Liver (tissue), 9 donors: Measurements from ENCODE around the gene TSC22D2. TPM values are rescaled to one million over a fixed set of nuclear protein-coding genes. Genes with fewer than 3 reads are reported as not detected.

Source experiments
- DNase-seq: peaks from one replicate; pipeline ENCODE4 v3.0.0-alpha.2; 2017; ENCODE audit warnings: low spot score
- H3K27ac ChIP-seq, 2 donors: one replicate each; pipeline ENCODE4 v1.7.0; 2013; ENCODE audit warnings: inconsistent platforms in 2 of 2, low read length in 2 of 2, control low read depth in 1 of 2, low read depth in 1 of 2, mild to moderate bottlenecking in 1 of 2
- H3K27me3 ChIP-seq, 4 donors: one replicate each; pipeline versions ENCODE4 v1.6.1 to v1.7.0; 2013; ENCODE audit warnings: low read length in 3 of 4, inconsistent platforms in 1 of 4, mild to moderate bottlenecking in 1 of 4, moderate library complexity in 1 of 4; ENCODE audit not compliant: control insufficient read depth in 4 of 4, insufficient read depth in 4 of 4
- H3K36me3 ChIP-seq, 4 donors: one replicate each; pipeline versions ENCODE4 v1.6.1 to v1.7.0; 2013; ENCODE audit warnings: low read length in 3 of 4, mild to moderate bottlenecking in 3 of 4, low read depth in 1 of 4, moderate library complexity in 1 of 4; ENCODE audit not compliant: control insufficient read depth in 4 of 4, insufficient read depth in 3 of 4
- H3K4me1 ChIP-seq, 4 donors: one replicate each; pipeline versions ENCODE4 v1.6.1 to v1.7.0; 2013; ENCODE audit warnings: low read length in 3 of 4, mild to moderate bottlenecking in 3 of 4, moderate library complexity in 1 of 4; ENCODE audit not compliant: control insufficient read depth in 4 of 4, insufficient read depth in 4 of 4
- H3K4me3 ChIP-seq, 3 donors: one replicate each; pipeline versions ENCODE4 v1.6.1 to v1.7.0; 2013; ENCODE audit warnings: low read length in 3 of 3, control low read depth in 1 of 3, low read depth in 1 of 3, mild to moderate bottlenecking in 1 of 3
- H3K9ac ChIP-seq, 2 donors: one replicate each; pipeline ENCODE4 v1.7.0; 2013; ENCODE audit warnings: low read length in 2 of 2, mild to moderate bottlenecking in 2 of 2, moderate library complexity in 2 of 2, control low read depth in 1 of 2, low read depth in 1 of 2
- H3K9me3 ChIP-seq, 4 donors: one replicate each; pipeline versions ENCODE4 v1.6.1 to v1.7.0; 2013; ENCODE audit warnings: low read length in 3 of 4; ENCODE audit not compliant: control insufficient read depth in 4 of 4
- EGR1 ChIP-seq, 2 donors: IDR thresholded peaks; 2 replicates each; pipeline ENCODE4 v1.6.1; 2016 to 2018; ENCODE audit warnings: antibody characterized with exemption in 2 of 2, low read depth in 2 of 2
- FOXA1 ChIP-seq: IDR thresholded peaks from 2 replicates; pipeline ENCODE4 v1.6.1; 2016; ENCODE audit warnings: antibody characterized with exemption
- GABPA ChIP-seq, 2 donors: IDR thresholded peaks in 1 of 2; conservative IDR thresholded peaks in 1 of 2; 2 replicates each; pipeline ENCODE4 v1.6.1; 2016; ENCODE audit warnings: antibody characterized with exemption in 2 of 2, mild to moderate bottlenecking in 1 of 2, moderate library complexity in 1 of 2
- HNF4A ChIP-seq, 2 donors: conservative IDR thresholded peaks; 2 replicates each; pipeline ENCODE4 v1.6.1; 2016; ENCODE audit warnings: antibody characterized with exemption in 2 of 2, mild to moderate bottlenecking in 2 of 2
- HNF4G ChIP-seq: IDR thresholded peaks from 2 replicates; pipeline ENCODE4 v1.6.1; 2016; ENCODE audit warnings: antibody characterized with exemption
- NR2F2 ChIP-seq: IDR thresholded peaks from 2 replicates; pipeline ENCODE4 v1.6.1; 2016; ENCODE audit warnings: antibody characterized with exemption
- RAD21 ChIP-seq, 2 donors: IDR thresholded peaks; 2 replicates each; pipeline ENCODE4 v1.6.1; 2016; ENCODE audit warnings: antibody characterized with exemption in 2 of 2, mild to moderate bottlenecking in 2 of 2
- SP1 ChIP-seq: IDR thresholded peaks from 2 replicates; pipeline ENCODE4 v1.6.1; 2018; ENCODE audit warnings: antibody characterized with exemption, mild to moderate bottlenecking
- TAF1 ChIP-seq: conservative IDR thresholded peaks from 2 replicates; pipeline ENCODE4 v1.6.1; 2016; ENCODE audit warnings: antibody characterized with exemption, mild to moderate bottlenecking
- YY1 ChIP-seq: IDR thresholded peaks from 2 replicates; pipeline ENCODE4 v1.6.1; 2016; ENCODE audit warnings: antibody characterized with exemption, mild to moderate bottlenecking
- WGBS: extraction: QIAGEN DNeasy Blood & Tissue Kit; methylation state at CpG from one replicate; pipeline ENCODE4 v1.1.7; 2013; 5-methylcytosine and 5-hydroxymethylcytosine counted together
- polyA plus RNA-seq, 2 donors: library from polyadenylated mRNA; stranded (reverse) in 1 of 2; unstranded in 1 of 2; fragments of 200-250 nt in 1 of 2; fragments of >200 nt in 1 of 2; fragmentation: Nextera tagmentation in 1 of 2; extraction: Ambion mirVana in 1 of 2; gene quantifications; one replicate each; pipeline versions ENCODE4 v1.2.1 to v1.2.3, GENCODE V29; 2013 to 2015
- total RNA-seq, 2 donors: library from RNA; depleted of rRNA; stranded (reverse); fragments of >200 nt; gene quantifications; one replicate each; pipeline ENCODE4 v1.2.3, GENCODE V29; 2014
- TF ChIP-seq, protein P1 (sequence below): IDR thresholded peaks from 2 replicates; pipeline ENCODE4 v1.6.1; 2016; ENCODE audit warnings: antibody characterized with exemption
- TF ChIP-seq, protein P2 (sequence below): IDR thresholded peaks from 2 replicates; pipeline ENCODE4 v1.6.1; 2016; ENCODE audit warnings: antibody characterized with exemption, mild to moderate bottlenecking
- donor health status: healthy.
- donor health status: healthy.
- donor health status: healthy.
- donor health status: healthy.
- donor health status: healthy.

Gene TSC22D2
- total and polyA plus RNA-seq, 4 donors = 4.0 to 9.6 (median 7.8) TPM

DNA sequence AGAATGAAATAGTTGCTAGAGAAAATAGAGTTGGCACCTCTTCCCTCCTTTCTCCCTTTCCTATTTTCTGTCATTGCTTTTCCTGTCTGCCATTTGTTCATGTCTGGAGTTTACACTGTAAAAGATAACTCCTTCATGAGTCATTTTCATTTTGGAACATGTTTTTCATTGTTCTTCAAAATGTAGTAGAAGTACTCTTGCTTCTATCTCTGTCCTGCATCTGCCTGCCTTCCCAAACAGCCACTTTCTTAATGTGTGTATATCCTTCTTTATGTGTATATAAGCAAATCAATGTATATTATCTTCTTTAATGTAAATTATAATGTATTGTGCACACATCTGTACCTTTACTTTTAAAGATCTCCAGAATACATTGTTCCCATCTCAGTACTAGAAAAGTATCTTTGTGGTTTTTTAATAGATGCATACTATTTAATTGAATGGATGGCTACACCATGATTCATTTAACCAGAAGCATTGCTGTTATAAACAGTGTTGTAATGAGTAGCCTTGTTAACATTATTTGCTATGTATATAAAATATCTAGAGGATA lies 41.1 kb downstream of the TSC22D2 start:
- H3K9me3 ChIP-seq = no peaks in the 10 kb centered on the region
- peaks cover 0 to 3% (median under 1%) of the 10 kb centered on the region in 4 donors for H3K4me1 ChIP-seq
- no peaks in the 10 kb centered on the region for H3K36me3 ChIP-seq
- no peaks in the 10 kb centered on the region for H3K27me3 ChIP-seq
- DNase-seq = no peak
- H3K4me3 ChIP-seq = no peak overlapping the region
- no peak for TF ChIP-seq EGR1 (IDR thresholded peaks at IDR 0.05; ENCODE audit: low read depth in 2 of 2)
- H3K9ac ChIP-seq = no peak overlapping the region
- no peak overlapping the region for H3K27ac ChIP-seq

DNA sequence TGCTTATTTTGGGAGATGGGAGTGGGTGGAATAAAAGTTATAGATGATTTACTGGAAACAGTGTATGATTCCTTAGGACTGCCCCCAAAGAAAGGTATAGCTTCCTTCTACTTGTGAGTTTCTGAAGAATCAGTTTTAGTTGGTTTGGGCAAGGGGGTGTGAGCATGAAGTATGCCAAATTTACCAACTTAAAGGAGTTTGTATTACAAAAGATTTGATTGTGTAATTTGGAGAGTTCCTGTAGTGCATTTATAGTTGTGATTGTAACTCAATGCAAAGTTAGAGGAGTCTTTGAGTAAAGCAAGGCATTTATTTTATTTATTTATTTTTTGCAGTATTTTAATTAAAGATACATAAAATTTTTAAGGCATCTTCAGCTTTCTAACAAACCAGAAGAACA lies 42.8 kb downstream of the TSC22D2 start:
- DNase-seq = no peak
- H3K9me3 ChIP-seq = no peaks in the 10 kb centered on the region
- TF ChIP-seq SP1 = no peak
- TF ChIP-seq TAF1 = no peak
- no peak for TF ChIP-seq EGR1 (IDR thresholded peaks at IDR 0.05; ENCODE audit: low read depth in 2 of 2)
- TF ChIP-seq, protein P1, sequence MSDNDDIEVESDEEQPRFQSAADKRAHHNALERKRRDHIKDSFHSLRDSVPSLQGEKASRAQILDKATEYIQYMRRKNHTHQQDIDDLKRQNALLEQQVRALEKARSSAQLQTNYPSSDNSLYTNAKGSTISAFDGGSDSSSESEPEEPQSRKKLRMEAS = no peak
- no peak for TF ChIP-seq NR2F2
- H3K4me1 ChIP-seq = peaks cover 0 to 3% (median under 1%) of the 10 kb centered on the region in 4 donors
- H3K9ac ChIP-seq = no peak overlapping the region
- H3K4me3 ChIP-seq = no peak overlapping the region
- H3K27me3 ChIP-seq = no peaks in the 10 kb centered on the region
- no peak overlapping the region for H3K27ac ChIP-seq
- H3K36me3 ChIP-seq = no peaks in the 10 kb centered on the region

DNA sequence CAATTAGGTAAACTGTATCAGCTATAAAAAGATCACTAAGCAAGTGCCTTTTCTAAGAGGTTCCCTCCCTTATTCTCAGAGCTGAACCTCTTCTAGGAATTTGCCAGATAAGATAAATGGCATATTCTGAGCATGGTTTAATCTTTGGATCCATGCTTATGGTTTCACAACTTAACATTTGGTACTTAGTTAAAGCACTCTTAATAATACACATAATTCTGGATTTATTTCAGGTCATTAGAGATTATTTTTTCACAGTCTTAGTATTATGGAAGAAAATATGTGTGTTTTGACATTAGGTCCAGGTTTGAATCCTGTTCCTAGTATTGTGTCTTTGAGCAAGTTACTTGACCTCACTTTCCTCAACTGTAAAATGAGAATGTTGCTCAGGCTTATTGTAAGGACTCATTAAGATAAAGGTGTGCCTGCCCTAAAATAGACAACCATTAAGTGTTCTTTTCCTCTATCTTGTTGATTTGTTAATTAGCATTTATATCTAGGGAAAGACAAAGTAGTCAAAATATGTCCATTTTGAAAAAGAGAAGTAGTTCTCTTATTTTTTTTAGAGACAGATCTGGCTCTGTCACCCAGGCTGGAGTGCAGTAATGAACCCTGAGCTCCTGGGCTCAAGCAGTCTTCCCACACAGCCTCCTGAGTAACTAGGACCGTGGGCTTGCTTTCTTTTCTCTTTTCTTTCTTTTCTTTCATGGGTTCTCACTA lies 43.4 kb downstream of the TSC22D2 start:
- no peaks in the 10 kb centered on the region for H3K9me3 ChIP-seq
- no peaks in the 10 kb centered on the region for H3K36me3 ChIP-seq
- WGBS = 93% methylated on average over 1 of the region's 1 CpG
- H3K4me1 ChIP-seq = peaks cover 0 to 3% (median under 1%) of the 10 kb centered on the region in 4 donors
- H3K4me3 ChIP-seq = no peak overlapping the region
- no peak for DNase-seq
- no peak for TF ChIP-seq EGR1 (IDR thresholded peaks at IDR 0.05; ENCODE audit: low read depth in 2 of 2)
- no peak for TF ChIP-seq YY1
- TF ChIP-seq RAD21 (IDR thresholded peaks at IDR 0.05) = no peak
- no peak overlapping the region for H3K27ac ChIP-seq
- no peaks in the 10 kb centered on the region for H3K27me3 ChIP-seq
- no peak overlapping the region for H3K9ac ChIP-seq

DNA sequence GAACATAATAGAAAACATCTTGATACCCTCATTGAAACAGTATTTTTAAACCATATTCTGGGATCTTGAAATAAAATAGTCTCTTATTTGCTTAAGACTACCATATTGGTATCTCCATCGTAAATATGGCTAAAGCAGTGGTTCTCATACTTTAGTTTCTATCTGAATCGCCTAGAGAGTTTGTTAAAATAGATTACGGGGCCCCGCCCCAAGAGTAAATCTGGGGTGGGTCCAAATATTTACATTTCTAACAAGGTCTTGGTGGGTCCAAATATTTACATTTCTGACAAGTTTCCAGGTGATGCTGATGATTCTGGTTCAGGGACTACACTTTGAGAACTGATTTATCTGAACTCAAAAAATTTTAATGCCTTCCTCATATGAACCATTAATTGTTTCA lies 45.3 kb downstream of the TSC22D2 start:
- Histone ChIP-seq H3K4me3 (no peak overlapping the region), H3K4me1 (peaks cover 0 to 3% (median 0%) of the 10 kb centered on the region in 4 donors), H3K9ac (no peak overlapping the region), H3K27ac (no peak overlapping the region), H3K27me3 (no peaks in the 10 kb centered on the region), H3K9me3 (no peaks in the 10 kb centered on the region), H3K36me3 (peaks cover 0 to 3% (median 2%) of the 10 kb centered on the region in 4 donors)
- no peak for DNase-seq
- TF ChIP-seq GABPA (IDR thresholded peaks at IDR 0.05 in 1 of 2, conservative IDR thresholded peaks at IDR 0.05 in 1 of 2) (no peak), HNF4A (conservative IDR thresholded peaks at IDR 0.05) (no peak), EGR1 (IDR thresholded peaks at IDR 0.05; ENCODE audit: low read depth in 2 of 2) (no peak), HNF4G (no peak), TAF1 (no peak), YY1 (no peak), NR2F2 (no peak), FOXA1 (no peak)
- TF ChIP-seq, protein P2, sequence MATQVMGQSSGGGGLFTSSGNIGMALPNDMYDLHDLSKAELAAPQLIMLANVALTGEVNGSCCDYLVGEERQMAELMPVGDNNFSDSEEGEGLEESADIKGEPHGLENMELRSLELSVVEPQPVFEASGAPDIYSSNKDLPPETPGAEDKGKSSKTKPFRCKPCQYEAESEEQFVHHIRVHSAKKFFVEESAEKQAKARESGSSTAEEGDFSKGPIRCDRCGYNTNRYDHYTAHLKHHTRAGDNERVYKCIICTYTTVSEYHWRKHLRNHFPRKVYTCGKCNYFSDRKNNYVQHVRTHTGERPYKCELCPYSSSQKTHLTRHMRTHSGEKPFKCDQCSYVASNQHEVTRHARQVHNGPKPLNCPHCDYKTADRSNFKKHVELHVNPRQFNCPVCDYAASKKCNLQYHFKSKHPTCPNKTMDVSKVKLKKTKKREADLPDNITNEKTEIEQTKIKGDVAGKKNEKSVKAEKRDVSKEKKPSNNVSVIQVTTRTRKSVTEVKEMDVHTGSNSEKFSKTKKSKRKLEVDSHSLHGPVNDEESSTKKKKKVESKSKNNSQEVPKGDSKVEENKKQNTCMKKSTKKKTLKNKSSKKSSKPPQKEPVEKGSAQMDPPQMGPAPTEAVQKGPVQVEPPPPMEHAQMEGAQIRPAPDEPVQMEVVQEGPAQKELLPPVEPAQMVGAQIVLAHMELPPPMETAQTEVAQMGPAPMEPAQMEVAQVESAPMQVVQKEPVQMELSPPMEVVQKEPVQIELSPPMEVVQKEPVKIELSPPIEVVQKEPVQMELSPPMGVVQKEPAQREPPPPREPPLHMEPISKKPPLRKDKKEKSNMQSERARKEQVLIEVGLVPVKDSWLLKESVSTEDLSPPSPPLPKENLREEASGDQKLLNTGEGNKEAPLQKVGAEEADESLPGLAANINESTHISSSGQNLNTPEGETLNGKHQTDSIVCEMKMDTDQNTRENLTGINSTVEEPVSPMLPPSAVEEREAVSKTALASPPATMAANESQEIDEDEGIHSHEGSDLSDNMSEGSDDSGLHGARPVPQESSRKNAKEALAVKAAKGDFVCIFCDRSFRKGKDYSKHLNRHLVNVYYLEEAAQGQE = no peak
- TF ChIP-seq, protein P1 = no peak
- WGBS = 88% methylated on average over 4 of the region's 4 CpGs
